Measurements from ENCODE around the gene CKS1B. TPM values are rescaled to one million over a fixed set of nuclear protein-coding genes. Genes with fewer than 3 reads are reported as not detected.

The CKS1B gene
- total RNA-seq, 1 experiment from 2014 or later = 225 TPM

DNA sequence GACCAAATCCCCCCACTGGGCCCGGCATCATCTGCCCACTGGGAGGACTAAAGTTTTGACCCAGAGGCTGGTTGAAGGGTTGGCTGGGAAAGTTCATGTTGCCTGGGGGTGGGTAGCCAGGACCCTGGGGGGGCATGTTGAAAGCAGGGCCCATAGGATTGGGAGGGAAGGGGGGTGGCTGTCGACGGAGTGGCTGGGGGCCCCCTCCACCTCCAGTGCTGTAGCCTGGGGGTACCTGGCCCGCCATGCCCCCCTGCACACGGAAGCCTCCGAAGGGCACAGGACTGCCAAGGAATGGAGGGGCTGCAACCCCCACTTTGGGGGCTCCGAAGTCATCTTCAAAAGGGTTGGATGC, 15.1 kb upstream of the CKS1B start:
- Histone ChIP-seq H3K9me3 (ENCODE audit: low read length) (no peaks in the 10 kb centered on the region), H2AFZ (ENCODE audit: low read length) (no peak overlapping the region), H3K9me2 (replicated peaks; ENCODE audit: insufficient read depth, low read length) (no peaks in the 10 kb centered on the region), H3K27me3 (ENCODE audit: low read length) (no peaks in the 10 kb centered on the region), H3K4me1 (ENCODE audit: low read length) (peaks cover 48% of the 10 kb centered on the region), H4K20me1 (ENCODE audit: insufficient read depth, low read depth, low read length) (no peaks in the 10 kb centered on the region), H3K79me2 (ENCODE audit: low read length) (peaks cover 39% of the 10 kb centered on the region), H3K27ac (ENCODE audit: low read length) (no peak overlapping the region), H3K36me3 (ENCODE audit: insufficient read depth, low read length) (peaks cover 8% of the 10 kb centered on the region; the same call in 1 of the 2 replicates), H3K4me3 (ENCODE audit: low read length) (no peak overlapping the region), H3K9ac (ENCODE audit: low read length) (no peak overlapping the region), H3K4me2 (ENCODE audit: low read depth, low read length, poor library complexity, severe bottlenecking) (no peak overlapping the region)
- DNase-seq = no peak

DNA sequence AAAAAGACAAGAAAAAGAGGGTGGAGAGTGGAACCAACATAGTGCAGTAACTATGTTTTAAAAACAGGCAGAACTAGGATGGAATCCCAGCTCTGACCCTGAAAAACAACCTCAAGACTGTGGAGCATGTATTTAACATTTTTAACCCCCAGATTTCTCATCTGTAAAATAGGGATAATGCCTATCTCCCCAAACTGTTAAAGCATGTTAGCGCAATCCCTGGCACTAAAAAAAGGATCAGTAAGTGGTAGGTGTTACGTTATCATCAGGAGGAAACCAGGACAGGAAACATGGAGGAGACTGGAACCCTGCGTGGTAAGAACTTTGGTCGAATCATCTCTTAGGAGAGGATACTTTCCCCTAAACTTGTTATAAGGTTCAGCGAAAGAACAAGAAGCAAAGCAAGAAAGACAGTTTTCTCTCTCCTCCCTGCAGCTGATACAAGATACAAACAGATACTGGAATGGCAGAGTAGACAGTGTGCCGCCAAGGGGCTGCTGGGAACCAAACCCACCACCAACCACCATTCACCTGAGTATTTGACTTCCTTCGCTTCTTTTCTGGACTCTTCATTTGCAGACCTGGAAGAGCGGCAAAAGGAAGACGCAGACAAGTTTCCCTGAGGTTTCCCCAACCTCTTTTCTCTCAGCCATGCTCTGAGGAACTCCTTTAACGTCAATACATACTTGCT, 13.9 kb upstream of the CKS1B start:
- Histone ChIP-seq H3K36me3 (ENCODE audit: insufficient read depth, low read length) (peaks cover 8% of the 10 kb centered on the region; the same call in 1 of the 2 replicates), H3K79me2 (ENCODE audit: low read length) (peaks cover 32% of the 10 kb centered on the region), H3K27me3 (ENCODE audit: low read length) (no peaks in the 10 kb centered on the region), H3K4me1 (ENCODE audit: low read length) (peaks cover 36% of the 10 kb centered on the region), H3K9me3 (ENCODE audit: low read length) (no peaks in the 10 kb centered on the region), H3K27ac (ENCODE audit: low read length) (peak overlapping the region; percentile 87), H3K4me2 (ENCODE audit: low read depth, low read length, poor library complexity, severe bottlenecking) (peak overlapping the region; percentile 89), H3K9me2 (replicated peaks; ENCODE audit: insufficient read depth, low read length) (no peaks in the 10 kb centered on the region), H3K9ac (ENCODE audit: low read length) (peak overlapping the region; percentile 98), H3K4me3 (ENCODE audit: low read length) (peak overlapping the region; percentile 93), H2AFZ (ENCODE audit: low read length) (no peak overlapping the region), H4K20me1 (ENCODE audit: insufficient read depth, low read depth, low read length) (no peaks in the 10 kb centered on the region)
- DNase-seq = peak; percentile 58

DNA sequence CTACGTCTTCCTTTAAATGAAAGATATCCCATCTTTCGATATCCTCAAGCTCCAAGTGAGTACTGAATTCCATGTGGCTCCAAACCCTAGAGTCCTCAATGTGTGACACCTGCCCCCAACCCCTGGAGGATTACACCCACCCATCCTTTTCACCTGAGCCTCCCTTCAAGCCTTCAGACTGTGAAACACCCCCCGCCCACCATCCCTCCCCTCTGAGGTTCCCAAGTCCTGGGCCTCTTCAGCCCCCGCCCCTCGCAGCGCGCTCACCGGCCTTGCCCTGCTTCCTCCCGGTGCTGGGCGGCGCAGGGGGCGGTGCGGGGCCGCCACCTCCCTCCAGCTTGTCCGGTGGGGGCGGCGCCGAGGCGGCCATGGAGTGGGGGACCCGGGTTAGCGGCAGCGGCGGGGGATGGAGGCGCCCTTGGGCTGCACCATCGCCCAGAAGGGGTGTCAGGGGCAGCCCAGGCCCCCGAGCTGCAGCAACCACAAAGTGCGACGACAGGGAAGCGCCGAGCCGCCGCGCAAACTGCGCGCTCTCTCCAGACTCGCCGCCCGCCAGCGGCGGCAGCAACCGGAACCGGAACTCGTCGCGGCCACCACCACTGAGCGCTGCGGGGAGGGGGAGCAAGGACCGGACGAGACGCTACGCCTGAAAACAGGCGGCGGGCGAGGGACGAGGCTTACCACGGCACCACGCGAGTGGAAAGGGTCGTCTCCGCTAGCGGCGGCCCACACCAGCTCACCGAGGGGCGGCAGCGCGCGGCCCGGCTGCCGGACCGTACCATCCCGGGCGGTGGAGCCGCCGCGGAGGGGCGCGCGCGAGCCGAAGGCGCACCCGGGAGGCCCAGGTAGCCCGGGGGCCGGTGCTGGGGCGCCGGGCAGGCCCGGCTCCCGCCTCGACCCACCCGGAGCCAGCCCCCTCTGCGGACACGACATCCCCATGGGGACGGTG, 13.0 kb upstream of the CKS1B start, which contains the start of gene PYGO2:
TSS of gene PYGO2 (minus strand) at position 576 of the 949 bp plus-strand sequence. CDS start at position 370, 206 bp downstream.
- H3K27ac ChIP-seq (ENCODE audit: low read length) = peak within 1 kb of the TSS; percentile 87
- H3K79me2 ChIP-seq (ENCODE audit: low read length) = peaks cover 32% of the 10 kb centered on the region
- H3K9me2 ChIP-seq (replicated peaks; ENCODE audit: insufficient read depth, low read length) = no peaks in the 10 kb centered on the region
- H3K36me3 ChIP-seq (ENCODE audit: insufficient read depth, low read length) = peaks cover 8% of the 10 kb centered on the region; the same call in 1 of the 2 replicates
- H3K9me3 ChIP-seq (ENCODE audit: low read length) = no peaks in the 10 kb centered on the region
- no peaks in the 10 kb centered on the region for H4K20me1 ChIP-seq (ENCODE audit: insufficient read depth, low read depth, low read length)
- H3K4me3 ChIP-seq (ENCODE audit: low read length) = peak within 1 kb of the TSS; percentile 93
- no peak within 1 kb of the TSS for H2AFZ ChIP-seq (ENCODE audit: low read length)
- no peaks in the 10 kb centered on the region for H3K27me3 ChIP-seq (ENCODE audit: low read length)
- peak within 1 kb of the TSS; percentile 98 for H3K9ac ChIP-seq (ENCODE audit: low read length)
- peak; percentile 92 for DNase-seq
- H3K4me1 ChIP-seq (ENCODE audit: low read length) = peaks cover 29% of the 10 kb centered on the region
- peak within 1 kb of the TSS; percentile 89 for H3K4me2 ChIP-seq (ENCODE audit: low read depth, low read length, poor library complexity, severe bottlenecking)

DNA sequence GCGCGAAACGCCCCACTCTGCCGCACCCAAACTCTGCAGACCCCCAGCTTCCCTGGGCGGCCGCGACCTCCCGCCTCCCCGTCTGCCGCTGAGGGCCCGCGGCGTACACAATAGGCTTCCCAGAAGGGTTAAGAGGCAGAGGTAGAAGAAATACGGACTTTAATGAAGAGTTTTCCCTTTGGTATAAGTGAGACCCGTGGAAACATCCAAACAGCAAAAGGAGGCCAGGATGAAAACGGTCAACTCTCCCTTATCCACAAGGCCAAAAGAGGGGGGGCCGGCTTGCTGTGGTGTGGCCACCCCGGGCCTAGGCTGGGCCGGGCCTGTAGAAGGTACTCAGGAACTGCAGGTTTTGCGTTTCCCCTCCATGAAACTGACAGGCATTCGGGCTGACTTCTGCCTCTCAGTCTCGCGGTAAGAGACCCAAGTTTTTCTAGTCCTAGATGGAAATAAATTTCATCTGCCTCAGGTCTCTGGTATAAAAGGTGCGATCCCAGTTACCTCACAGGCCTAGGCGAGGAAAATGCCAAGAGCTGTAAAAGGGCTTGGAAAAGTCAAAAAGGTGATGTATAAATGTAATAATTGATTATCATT, 12.2 kb upstream of the CKS1B start:
- Histone ChIP-seq H3K9me2 (replicated peaks; ENCODE audit: insufficient read depth, low read length) (no peaks in the 10 kb centered on the region), H3K4me1 (ENCODE audit: low read length) (peaks cover 23% of the 10 kb centered on the region), H3K9ac (ENCODE audit: low read length) (peak overlapping the region; percentile 98), H3K9me3 (ENCODE audit: low read length) (no peaks in the 10 kb centered on the region), H4K20me1 (ENCODE audit: insufficient read depth, low read depth, low read length) (no peaks in the 10 kb centered on the region), H2AFZ (ENCODE audit: low read length) (no peak overlapping the region), H3K4me3 (ENCODE audit: low read length) (peak overlapping the region; percentile 93), H3K36me3 (ENCODE audit: insufficient read depth, low read length) (peaks cover 8% of the 10 kb centered on the region; the same call in 1 of the 2 replicates), H3K79me2 (ENCODE audit: low read length) (peaks cover 32% of the 10 kb centered on the region), H3K27ac (ENCODE audit: low read length) (peak overlapping the region; percentile 87), H3K27me3 (ENCODE audit: low read length) (no peaks in the 10 kb centered on the region), H3K4me2 (ENCODE audit: low read depth, low read length, poor library complexity, severe bottlenecking) (peak overlapping the region; percentile 89)
- DNase-seq = peak; percentile 82

DNA sequence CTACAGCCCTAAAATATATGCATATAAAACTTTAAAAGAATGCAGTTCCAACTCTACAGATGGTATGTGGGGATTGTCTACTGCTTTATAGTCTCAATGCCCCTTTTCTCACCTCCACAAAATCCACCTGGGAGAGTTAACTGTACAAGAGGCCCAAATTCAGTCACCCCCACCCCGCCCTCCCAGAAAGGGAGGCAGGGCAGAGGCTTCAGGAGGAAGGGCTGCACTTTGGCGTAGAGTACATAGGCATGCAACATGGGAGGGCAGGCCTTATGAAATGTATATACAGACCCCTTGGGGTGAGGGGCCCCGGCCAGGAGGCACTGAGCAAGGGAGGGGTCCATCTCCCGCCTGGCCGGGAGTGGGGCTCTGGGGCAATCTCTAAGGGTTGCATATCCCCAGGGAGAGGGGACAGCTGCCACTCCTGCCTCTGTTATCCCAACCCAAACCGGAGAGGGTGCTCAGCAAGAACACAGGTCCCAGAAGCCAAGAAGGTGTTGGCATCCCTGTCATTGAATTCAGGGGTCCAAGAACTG, 11.6 kb upstream of the CKS1B start:
- peak overlapping the region; percentile 93 for H3K4me3 ChIP-seq (ENCODE audit: low read length)
- no peaks in the 10 kb centered on the region for H4K20me1 ChIP-seq (ENCODE audit: insufficient read depth, low read depth, low read length)
- H3K4me2 ChIP-seq (ENCODE audit: low read depth, low read length, poor library complexity, severe bottlenecking) = peak overlapping the region; percentile 89
- H3K27me3 ChIP-seq (ENCODE audit: low read length) = no peaks in the 10 kb centered on the region
- H2AFZ ChIP-seq (ENCODE audit: low read length) = no peak overlapping the region
- H3K79me2 ChIP-seq (ENCODE audit: low read length) = peaks cover 32% of the 10 kb centered on the region
- H3K4me1 ChIP-seq (ENCODE audit: low read length) = peaks cover 23% of the 10 kb centered on the region
- H3K9me2 ChIP-seq (replicated peaks; ENCODE audit: insufficient read depth, low read length) = no peaks in the 10 kb centered on the region
- peak overlapping the region; percentile 87 for H3K27ac ChIP-seq (ENCODE audit: low read length)
- H3K36me3 ChIP-seq (ENCODE audit: insufficient read depth, low read length) = peaks cover 13% of the 10 kb centered on the region; the same call in 1 of the 2 replicates
- H3K9ac ChIP-seq (ENCODE audit: low read length) = peak overlapping the region; percentile 98
- no peaks in the 10 kb centered on the region for H3K9me3 ChIP-seq (ENCODE audit: low read length)
- peak; percentile 59 for DNase-seq

DNA sequence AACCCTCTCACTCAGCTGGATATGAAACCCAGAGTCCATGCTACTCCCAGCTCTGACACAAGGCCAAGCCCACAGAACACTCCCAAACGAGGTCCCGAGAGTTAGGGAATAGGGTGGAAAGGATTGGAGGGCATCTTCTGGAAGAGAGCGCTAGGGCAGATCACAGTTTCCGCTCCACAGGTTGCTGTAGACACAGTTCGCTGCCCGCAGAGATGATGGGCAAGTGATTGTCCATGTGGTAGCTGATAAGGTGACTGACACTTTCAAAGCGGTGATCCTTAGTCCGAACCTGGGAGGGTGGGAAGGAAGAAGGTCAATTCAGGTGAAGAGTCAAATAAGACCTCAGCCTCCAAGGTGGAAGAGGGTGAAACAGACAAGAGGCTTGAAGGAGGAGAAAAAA, 10.8 kb upstream of the CKS1B start:
- no peak overlapping the region for H3K27ac ChIP-seq (ENCODE audit: low read length)
- H3K4me3 ChIP-seq (ENCODE audit: low read length) = peak overlapping the region; percentile 93
- DNase-seq = no peak
- no peaks in the 10 kb centered on the region for H3K27me3 ChIP-seq (ENCODE audit: low read length)
- peak overlapping the region; percentile 89 for H3K4me2 ChIP-seq (ENCODE audit: low read depth, low read length, poor library complexity, severe bottlenecking)
- H3K9me2 ChIP-seq (replicated peaks; ENCODE audit: insufficient read depth, low read length) = no peaks in the 10 kb centered on the region
- no peak overlapping the region for H2AFZ ChIP-seq (ENCODE audit: low read length)
- peaks cover 13% of the 10 kb centered on the region; the same call in 1 of the 2 replicates for H3K36me3 ChIP-seq (ENCODE audit: insufficient read depth, low read length)
- peaks cover 32% of the 10 kb centered on the region for H3K79me2 ChIP-seq (ENCODE audit: low read length)
- H3K4me1 ChIP-seq (ENCODE audit: low read length) = peaks cover 23% of the 10 kb centered on the region
- H3K9me3 ChIP-seq (ENCODE audit: low read length) = no peaks in the 10 kb centered on the region
- no peaks in the 10 kb centered on the region for H4K20me1 ChIP-seq (ENCODE audit: insufficient read depth, low read depth, low read length)
- H3K9ac ChIP-seq (ENCODE audit: low read length) = peak overlapping the region; percentile 98

DNA sequence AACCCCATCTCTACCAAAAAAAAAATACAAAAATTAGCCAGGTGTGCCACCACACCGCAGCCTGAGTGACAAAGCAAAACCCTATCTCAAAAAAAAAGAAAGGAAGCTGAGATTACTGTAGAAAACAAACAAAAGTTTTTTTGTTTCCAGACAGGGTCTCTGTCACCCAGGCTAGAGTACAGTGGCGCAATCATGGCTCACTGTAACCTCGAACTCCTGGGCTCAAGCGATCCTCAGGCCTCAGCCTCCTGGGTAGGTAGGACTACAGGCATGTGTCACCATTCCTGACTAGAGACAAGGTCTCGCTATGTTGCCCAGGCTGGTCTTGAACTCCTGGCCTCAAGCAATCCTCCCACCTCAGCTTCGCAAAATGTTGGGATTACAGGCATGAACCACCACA, 10.1 kb upstream of the CKS1B start:
- Histone ChIP-seq H3K36me3 (ENCODE audit: insufficient read depth, low read length) (peaks cover 13% of the 10 kb centered on the region; the same call in 1 of the 2 replicates), H3K27ac (ENCODE audit: low read length) (no peak overlapping the region), H3K4me3 (ENCODE audit: low read length) (no peak overlapping the region), H3K79me2 (ENCODE audit: low read length) (peaks cover 36% of the 10 kb centered on the region), H3K9me3 (ENCODE audit: low read length) (no peaks in the 10 kb centered on the region), H3K4me2 (ENCODE audit: low read depth, low read length, poor library complexity, severe bottlenecking) (no peak overlapping the region), H3K4me1 (ENCODE audit: low read length) (peaks cover 28% of the 10 kb centered on the region), H3K9ac (ENCODE audit: low read length) (no peak overlapping the region), H3K9me2 (replicated peaks; ENCODE audit: insufficient read depth, low read length) (no peaks in the 10 kb centered on the region), H4K20me1 (ENCODE audit: insufficient read depth, low read depth, low read length) (no peaks in the 10 kb centered on the region), H3K27me3 (ENCODE audit: low read length) (no peaks in the 10 kb centered on the region), H2AFZ (ENCODE audit: low read length) (no peak overlapping the region)
- DNase-seq = no peak
